T-helper 2 cell treated with Interferon-gamma antibody and Interleukin-4, amounts not matched to agents 5 μg/mL and 100 μg/mL, for 36 hours (primary cell): ENCODE results near the gene MOB3A.
A peak's percentile ranks its signal among the peaks of the same experiment; 100 is the strongest.

ENCODE experiments used
- DNase-seq: peaks from one replicate; pipeline ENCODE4 v3.0.0; 2021; ENCODE audit warnings: low spot score
- H3K27ac Mint-ChIP-seq: one replicate; pipeline ENCODE4 v1.8.0; 2021; ENCODE audit warnings: mild to moderate bottlenecking, mixed read lengths
- H3K27me3 Mint-ChIP-seq: one replicate; pipeline ENCODE4 v1.8.0; 2021; ENCODE audit warnings: low read depth, mixed read lengths
- H3K36me3 Mint-ChIP-seq: one replicate; pipeline ENCODE4 v1.8.0; 2021; ENCODE audit warnings: low read depth, mixed read lengths
- H3K4me1 Mint-ChIP-seq: one replicate; pipeline ENCODE4 v1.8.0; 2021; ENCODE audit warnings: low read depth, mixed read lengths
- H3K4me3 Mint-ChIP-seq: one replicate; pipeline ENCODE4 v1.8.0; 2022; ENCODE audit warnings: mild to moderate bottlenecking, moderate library complexity, mixed read lengths
- H3K9me3 Mint-ChIP-seq: one replicate; pipeline ENCODE4 v1.8.0; 2021; ENCODE audit warnings: mixed read lengths

Gene MOB3A

GRCh38 chr19:2070986-2071673, 25.0 kb downstream of the MOB3A start:
- peak overlapping the region; percentile 47 for H3K4me3 Mint-ChIP-seq
- H3K27ac Mint-ChIP-seq = peak overlapping the region; percentile 79
- H3K36me3 Mint-ChIP-seq = peaks cover 46% of the 10 kb centered on the region
- no peaks in the 10 kb centered on the region for H3K27me3 Mint-ChIP-seq
- H3K4me1 Mint-ChIP-seq = peaks cover 9% of the 10 kb centered on the region
- no peak for DNase-seq
- H3K9me3 Mint-ChIP-seq = no peaks in the 10 kb centered on the region

GRCh38 chr19:2070436-2070827, 25.7 kb downstream of the MOB3A start:
- H3K27ac Mint-ChIP-seq = no peak overlapping the region
- no peaks in the 10 kb centered on the region for H3K9me3 Mint-ChIP-seq
- no peaks in the 10 kb centered on the region for H3K27me3 Mint-ChIP-seq
- no peak overlapping the region for H3K4me3 Mint-ChIP-seq
- DNase-seq = no peak
- peaks cover 9% of the 10 kb centered on the region for H3K4me1 Mint-ChIP-seq
- peaks cover 43% of the 10 kb centered on the region for H3K36me3 Mint-ChIP-seq

GRCh38 chr19:2064788-2065524, 31.2 kb downstream of the MOB3A start:
- peaks cover 9% of the 10 kb centered on the region for H3K36me3 Mint-ChIP-seq
- H3K27ac Mint-ChIP-seq = peak overlapping the region; percentile 36
- DNase-seq = no peak
- peaks cover 9% of the 10 kb centered on the region for H3K4me1 Mint-ChIP-seq
- no peaks in the 10 kb centered on the region for H3K27me3 Mint-ChIP-seq
- no peak overlapping the region for H3K4me3 Mint-ChIP-seq
- no peaks in the 10 kb centered on the region for H3K9me3 Mint-ChIP-seq

- H3K4me3 Mint-ChIP-seq = no peak overlapping the region
- peaks cover 6% of the 10 kb centered on the region for H3K36me3 Mint-ChIP-seq
- no peaks in the 10 kb centered on the region for H3K9me3 Mint-ChIP-seq
- no peak overlapping the region for H3K27ac Mint-ChIP-seq
- no peak for DNase-seq
- no peaks in the 10 kb centered on the region for H3K27me3 Mint-ChIP-seq
- H3K4me1 Mint-ChIP-seq = peaks cover 7% of the 10 kb centered on the region
Observed at GRCh38 chr19:2064395-2064787, 31.7 kb downstream of the MOB3A start.

- DNase-seq = no peak
- no peaks in the 10 kb centered on the region for H3K9me3 Mint-ChIP-seq
- peaks cover 7% of the 10 kb centered on the region for H3K4me1 Mint-ChIP-seq
- no peaks in the 10 kb centered on the region for H3K27me3 Mint-ChIP-seq
- no peak overlapping the region for H3K4me3 Mint-ChIP-seq
- H3K36me3 Mint-ChIP-seq = peaks cover 6% of the 10 kb centered on the region
- no peak overlapping the region for H3K27ac Mint-ChIP-seq
Observed at GRCh38 chr19:2063824-2064223, 32.3 kb downstream of the MOB3A start.

- DNase-seq = no peak
- peak overlapping the region; percentile 88 for H3K27ac Mint-ChIP-seq
Observed at GRCh38 chr19:2062770-2063169, 33.4 kb downstream of the MOB3A start.

GRCh38 chr19:2062389-2062729, 33.8 kb downstream of the MOB3A start:
- H3K27me3 Mint-ChIP-seq = no peaks in the 10 kb centered on the region
- peak overlapping the region; percentile 90 for H3K4me3 Mint-ChIP-seq
- H3K9me3 Mint-ChIP-seq = no peaks in the 10 kb centered on the region
- DNase-seq = no peak
- H3K36me3 Mint-ChIP-seq = no peaks in the 10 kb centered on the region
- peaks cover 7% of the 10 kb centered on the region for H3K4me1 Mint-ChIP-seq
- peak overlapping the region; percentile 88 for H3K27ac Mint-ChIP-seq

More at GRCh38 chr19:2062770-2063169, 33.4 kb downstream of the MOB3A start:
- Mint-ChIP-seq H3K9me3 (no peaks in the 10 kb centered on the region), H3K4me1 (peaks cover 7% of the 10 kb centered on the region), H3K36me3 (no peaks in the 10 kb centered on the region), H3K27me3 (no peaks in the 10 kb centered on the region), H3K4me3 (peak overlapping the region; percentile 90)

- Mint-ChIP-seq H3K4me3 (peak overlapping the region; percentile 90), H3K9me3 (no peaks in the 10 kb centered on the region), H3K27me3 (no peaks in the 10 kb centered on the region), H3K4me1 (peaks cover 11% of the 10 kb centered on the region), H3K27ac (peak overlapping the region; percentile 88), H3K36me3 (no peaks in the 10 kb centered on the region)
- peak; percentile 99 for DNase-seq
Observed at GRCh38 chr19:2061495-2062388, 34.4 kb downstream of the MOB3A start.

- H3K4me1 Mint-ChIP-seq = peaks cover 14% of the 10 kb centered on the region
- H3K27me3 Mint-ChIP-seq = no peaks in the 10 kb centered on the region
- peak; percentile 43 for DNase-seq
- H3K27ac Mint-ChIP-seq = peak overlapping the region; percentile 93
- H3K4me3 Mint-ChIP-seq = peak overlapping the region; percentile 92
- H3K36me3 Mint-ChIP-seq = no peaks in the 10 kb centered on the region
- no peaks in the 10 kb centered on the region for H3K9me3 Mint-ChIP-seq
Observed at GRCh38 chr19:2060884-2061494, 35.1 kb downstream of the MOB3A start.

GRCh38 chr19:2059422-2060201, 36.5 kb downstream of the MOB3A start:
- Mint-ChIP-seq H3K4me3 (peak overlapping the region; percentile 92), H3K9me3 (no peaks in the 10 kb centered on the region), H3K4me1 (peaks cover 24% of the 10 kb centered on the region), H3K27me3 (no peaks in the 10 kb centered on the region), H3K36me3 (no peaks in the 10 kb centered on the region), H3K27ac (peak overlapping the region; percentile 93)
- no peak for DNase-seq

GRCh38 chr19:2058570-2059421, 37.3 kb downstream of the MOB3A start:
- H3K4me3 Mint-ChIP-seq = peak overlapping the region; percentile 29
- H3K36me3 Mint-ChIP-seq = no peaks in the 10 kb centered on the region
- no peaks in the 10 kb centered on the region for H3K27me3 Mint-ChIP-seq
- no peaks in the 10 kb centered on the region for H3K9me3 Mint-ChIP-seq
- peaks cover 26% of the 10 kb centered on the region for H3K4me1 Mint-ChIP-seq
- DNase-seq = no peak
- H3K27ac Mint-ChIP-seq = peak overlapping the region; percentile 89
